CMK (cell line): ENCODE measurements around the gene BMPER.

Experiments used
- DNase-seq: peaks from one replicate; pipeline ENCODE4 v3.0.0-alpha.2; 2010; ENCODE audit warnings: low read depth

The BMPER gene

DNA sequence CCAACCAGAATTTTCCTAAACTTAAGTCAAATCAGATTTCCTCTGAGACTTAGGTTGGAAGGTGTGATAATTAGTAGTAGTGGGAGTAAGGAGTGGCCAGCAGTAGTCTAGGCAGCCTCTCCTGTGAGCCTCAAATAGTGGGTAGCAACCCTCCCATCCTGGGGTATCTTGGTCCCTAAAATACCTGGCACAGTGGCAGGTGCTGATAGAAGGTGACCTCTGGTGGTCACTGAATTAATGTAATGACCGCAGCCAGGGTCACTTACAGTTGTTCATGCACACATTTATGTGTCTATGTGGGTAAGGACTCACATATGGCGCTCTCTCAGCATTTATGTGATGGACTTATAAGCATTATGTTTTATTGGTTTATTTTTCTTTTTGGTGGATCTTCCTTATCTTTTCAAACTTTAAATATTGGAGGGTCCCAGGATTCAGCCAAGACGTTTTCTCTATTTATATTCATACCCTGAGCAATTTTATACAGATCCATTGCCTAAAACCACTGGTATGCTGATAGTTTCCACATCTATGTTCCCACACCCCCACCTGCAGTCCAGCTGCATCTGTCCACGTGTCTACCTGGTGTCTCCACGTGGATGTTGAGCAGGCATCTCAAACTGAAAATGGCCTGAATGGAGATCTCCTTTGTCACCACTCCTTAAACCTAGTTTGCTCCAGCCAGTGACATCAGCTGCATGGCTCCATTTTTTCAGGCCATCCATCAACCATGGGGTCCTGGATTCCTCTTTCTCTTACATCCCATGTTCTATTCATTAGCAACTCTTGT lies 18.3 kb downstream of the BMPER start:
- no peak for DNase-seq

DNA sequence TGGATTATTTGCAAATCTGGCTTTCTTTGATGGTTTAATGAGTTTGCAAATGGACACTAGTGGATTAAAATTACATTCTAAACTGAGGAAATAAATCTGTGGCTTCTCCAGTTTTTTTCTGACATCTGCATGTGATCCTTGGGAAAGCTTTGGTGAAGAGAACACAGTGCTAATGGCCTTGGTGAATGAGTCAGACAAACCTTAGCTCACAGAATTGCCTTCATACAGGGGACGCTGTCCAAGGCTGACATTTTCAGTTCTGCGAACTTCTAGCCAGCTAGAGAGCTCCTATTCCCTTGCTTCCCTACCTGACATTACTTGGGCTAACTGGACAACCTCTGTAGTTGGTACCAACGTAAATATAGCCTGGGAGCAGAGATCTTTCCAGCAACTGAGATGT lies 21.2 kb downstream of the BMPER start:
- DNase-seq: no peak

DNA sequence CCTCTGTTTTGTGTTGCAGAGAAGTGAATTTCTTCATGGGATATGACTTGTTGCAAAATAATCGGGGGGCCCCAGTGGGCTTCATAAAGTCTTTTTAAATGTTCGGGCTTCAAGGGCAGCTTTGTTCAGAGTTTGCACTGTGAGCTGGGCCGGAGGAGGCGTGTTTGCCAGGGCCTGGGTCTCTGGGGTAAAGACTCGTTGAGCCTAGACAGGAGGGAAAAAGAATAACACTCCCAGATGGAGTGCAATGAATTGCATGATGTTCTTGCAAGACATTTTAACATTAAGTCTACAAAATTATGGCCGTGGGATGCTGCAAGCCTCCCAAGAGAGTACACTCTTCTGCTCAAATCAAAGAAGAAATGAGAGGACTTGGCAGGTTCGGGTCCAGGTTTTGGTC lies 23.6 kb downstream of the BMPER start:
- no peak for DNase-seq

DNA sequence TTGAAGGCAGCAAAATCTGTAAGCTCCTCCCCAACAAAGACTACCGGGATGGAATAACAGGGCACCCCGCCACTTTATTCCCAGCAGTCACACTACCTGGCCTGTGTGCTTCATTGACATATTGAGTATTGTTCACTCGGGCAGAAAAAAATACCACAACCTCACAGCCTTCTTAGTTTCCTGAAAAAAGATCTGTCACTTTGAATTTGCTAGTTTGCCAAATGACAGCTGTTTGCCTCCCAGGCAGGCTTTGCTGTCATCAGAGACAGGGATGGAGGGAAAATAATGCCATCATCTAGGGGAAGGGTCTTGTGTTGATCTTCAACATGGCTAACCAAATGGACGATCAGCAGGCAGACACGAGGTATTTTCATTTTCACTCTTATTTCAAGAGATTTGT lies 26.9 kb downstream of the BMPER start:
- no peak for DNase-seq

DNA sequence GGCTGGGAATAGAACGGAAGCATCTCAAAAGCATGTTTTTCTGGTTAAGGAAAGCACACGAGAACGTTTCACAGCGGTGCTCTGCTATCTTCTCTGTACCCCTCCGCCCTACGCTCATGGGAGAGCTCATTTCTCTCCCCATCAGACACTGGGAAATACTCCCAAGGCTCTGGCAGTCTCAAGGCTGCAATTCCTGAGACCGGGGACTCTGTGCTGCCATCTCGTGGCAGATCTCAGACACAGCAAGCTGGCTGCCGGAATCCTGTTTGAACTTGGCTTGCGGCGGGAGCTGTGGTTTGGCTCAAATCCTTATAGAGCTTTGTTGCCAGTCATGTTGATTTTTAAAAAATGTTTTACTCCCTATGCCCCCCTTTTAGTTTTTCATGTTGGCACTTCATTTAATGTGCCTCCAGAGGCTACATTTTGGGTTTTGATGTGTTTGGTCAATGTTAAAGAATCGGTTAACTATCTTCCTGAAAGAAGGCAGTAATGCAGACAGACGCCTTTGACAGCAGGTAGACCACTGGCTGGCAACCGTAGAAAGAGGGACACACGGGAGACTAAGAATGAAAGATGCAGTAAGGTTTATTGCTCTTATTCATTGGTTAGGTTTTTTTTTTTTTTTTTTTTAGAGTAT lies 27.6 kb downstream of the BMPER start:
- DNase-seq: peak; percentile 45

DNA sequence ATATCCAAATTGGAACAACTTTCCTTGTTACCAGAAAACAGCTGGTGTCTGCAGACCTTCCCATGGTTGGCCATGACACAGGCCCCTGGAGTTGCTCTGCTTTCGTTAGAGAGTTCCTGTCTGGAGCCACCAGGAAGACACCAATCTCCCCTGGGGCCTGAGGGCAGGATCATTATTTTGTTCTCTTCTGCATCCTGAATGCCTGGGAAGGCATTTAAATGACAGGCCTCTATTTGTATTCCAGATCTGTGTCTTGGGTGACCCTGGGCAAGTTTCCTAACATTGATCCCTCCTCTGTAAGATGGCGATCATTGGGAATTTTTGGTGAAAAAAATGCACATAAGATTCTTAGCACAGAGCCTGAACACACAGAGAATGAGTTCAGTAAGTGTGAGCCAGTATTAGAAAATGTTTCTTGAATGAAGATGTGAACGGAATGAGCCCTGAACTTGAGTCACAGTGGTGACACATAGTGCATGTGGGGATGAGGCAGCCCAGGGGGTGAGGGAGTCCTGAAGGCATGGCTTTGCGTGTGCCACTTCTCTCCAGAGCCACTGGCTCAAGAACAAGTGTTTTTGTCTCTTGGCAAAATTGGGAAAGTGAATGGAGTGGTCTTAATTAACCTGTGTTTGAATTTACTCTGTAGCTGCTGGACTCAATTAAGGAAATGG lies 28.4 kb downstream of the BMPER start:
- DNase-seq: no peak

DNA sequence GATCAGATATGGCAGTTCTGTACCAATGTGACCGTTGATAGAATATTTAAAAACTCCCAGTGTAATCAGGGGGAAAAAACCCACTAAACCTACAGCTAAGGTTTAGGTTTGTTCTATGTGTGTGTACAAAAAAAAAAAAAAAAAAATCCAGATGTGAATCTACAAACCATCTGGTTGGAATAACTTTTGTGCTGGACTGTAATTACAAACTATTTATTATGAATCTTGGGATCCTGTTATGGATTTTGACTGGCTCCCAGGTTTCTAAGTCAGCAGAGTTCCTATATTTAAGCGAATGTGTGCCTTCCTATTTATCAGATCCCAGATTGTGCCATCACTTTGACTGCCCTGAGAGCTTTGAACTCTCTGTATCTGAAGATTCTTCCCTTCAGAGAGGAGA lies 29.1 kb downstream of the BMPER start:
- DNase-seq: no peak

DNA sequence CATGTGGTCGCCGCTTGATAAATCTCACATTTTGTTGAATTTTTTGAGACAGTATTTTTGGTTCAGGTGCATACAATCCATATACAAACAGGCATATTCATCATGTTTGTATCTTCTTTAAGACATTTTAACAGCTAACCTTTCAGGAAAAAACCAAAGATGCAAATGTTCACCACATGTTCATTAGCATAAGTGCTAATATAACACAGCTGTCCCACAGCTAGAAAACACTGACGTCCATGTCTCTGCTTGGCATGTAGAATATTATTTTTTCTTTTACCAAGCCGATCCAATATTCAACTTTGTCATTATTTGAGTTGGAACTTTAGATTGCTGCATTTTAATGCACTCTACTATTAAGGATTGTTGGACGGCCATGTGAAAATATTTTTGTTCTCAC lies 31.2 kb downstream of the BMPER start:
- no peak for DNase-seq

DNA sequence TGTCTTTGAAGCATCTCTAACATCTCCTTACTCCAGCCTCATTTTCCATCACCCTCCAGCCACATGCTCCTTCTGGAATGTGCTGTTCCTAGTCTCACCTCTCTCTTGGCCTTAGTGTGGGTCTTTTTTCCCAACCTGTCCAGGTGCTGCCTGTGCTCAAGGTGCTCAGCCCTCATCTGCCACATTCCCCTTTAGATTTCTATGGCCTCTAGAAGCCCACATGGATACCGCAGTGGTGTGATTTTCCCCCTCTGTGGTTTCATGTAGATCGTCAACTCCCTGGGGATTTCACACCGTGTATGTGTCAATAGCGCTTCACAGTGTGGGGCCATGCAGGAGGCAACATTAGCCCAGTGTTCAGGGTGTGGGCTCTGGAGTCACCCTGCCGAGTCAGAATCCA lies 32.5 kb downstream of the BMPER start:
- DNase-seq: no peak

DNA sequence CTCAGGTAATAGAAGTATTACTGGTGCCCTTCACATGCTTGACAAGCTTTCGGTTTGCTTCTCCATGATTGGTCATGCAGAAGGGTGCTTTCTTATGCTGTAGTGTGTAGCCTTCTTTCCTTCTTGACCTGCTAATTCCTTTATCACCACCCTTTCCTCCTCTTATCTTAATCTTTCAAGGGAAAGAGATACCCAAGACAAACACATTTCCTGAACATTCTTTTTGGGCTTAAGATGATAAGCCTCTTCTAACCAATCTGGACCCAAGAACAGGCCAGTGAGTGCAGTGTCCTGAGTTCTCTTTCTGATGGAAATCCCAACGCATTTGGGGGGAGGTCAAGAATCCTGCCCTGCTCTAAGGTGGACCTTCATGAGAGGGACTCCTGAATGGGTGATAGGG lies 33.8 kb downstream of the BMPER start:
- DNase-seq: no peak

DNA sequence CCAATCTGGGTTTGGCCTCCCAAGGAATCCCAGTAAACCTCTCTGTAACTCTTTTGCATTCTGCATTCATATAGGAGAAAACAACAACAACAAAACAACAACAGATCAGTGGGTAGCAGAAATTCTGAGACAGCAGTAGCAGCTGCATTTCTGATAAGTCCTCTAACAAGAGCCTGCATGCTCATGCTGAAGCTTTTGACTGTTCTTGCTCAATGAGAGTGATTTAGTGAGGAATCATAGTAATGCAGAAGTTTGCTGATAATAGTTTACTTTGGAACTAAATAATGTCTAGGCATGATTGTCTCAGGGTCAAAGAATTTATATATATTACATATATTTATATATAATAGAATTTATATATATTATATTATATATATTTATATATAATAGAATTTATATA lies 35.2 kb downstream of the BMPER start:
- no peak for DNase-seq

DNA sequence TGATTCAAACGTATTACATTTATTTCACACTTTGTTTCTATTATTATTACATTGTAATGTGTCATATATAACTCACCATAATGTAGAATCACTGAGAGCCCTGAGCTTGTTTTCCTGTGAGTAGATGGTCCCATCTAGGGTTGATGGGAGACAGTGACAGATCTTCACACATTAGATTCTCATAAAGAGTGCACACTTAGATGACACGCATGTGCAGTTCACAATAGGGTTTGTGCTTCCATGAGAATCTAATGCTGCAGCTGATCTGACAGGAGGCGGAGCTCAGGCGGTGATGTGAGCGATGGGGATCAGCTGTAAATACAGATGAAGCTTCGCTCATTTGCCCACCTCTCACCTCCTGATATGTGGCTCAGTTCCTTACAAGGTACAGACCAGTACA lies 36.1 kb downstream of the BMPER start:
- no peak for DNase-seq

DNA sequence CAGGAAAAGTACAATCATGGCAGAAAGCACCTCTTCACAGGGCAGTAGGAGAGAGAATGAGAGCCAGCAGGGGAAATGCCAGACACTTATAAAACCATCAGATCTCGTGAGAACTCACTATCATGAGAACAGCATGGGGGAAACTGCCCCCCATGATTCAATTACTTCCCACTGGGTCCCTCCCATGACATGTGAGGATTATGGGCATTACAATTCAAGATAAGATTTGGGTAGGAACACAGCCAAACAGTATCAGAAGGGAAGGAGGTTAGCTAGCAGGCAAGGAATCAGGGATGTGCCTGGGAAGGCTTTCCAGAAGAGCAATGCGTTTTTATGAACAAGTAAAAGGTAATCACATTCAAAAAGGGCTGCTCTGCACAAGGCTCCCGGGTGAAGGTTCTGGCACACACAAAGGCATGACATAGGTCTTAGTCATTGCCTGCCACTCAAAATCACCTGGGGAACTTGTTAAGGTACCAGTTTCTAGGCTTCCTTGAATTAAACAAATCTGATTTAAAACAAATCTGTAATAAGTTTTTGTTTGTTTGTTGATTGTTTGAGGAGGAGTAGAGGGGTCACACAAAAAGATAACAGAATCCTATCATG lies 40.9 kb downstream of the BMPER start:
- DNase-seq: no peak

DNA sequence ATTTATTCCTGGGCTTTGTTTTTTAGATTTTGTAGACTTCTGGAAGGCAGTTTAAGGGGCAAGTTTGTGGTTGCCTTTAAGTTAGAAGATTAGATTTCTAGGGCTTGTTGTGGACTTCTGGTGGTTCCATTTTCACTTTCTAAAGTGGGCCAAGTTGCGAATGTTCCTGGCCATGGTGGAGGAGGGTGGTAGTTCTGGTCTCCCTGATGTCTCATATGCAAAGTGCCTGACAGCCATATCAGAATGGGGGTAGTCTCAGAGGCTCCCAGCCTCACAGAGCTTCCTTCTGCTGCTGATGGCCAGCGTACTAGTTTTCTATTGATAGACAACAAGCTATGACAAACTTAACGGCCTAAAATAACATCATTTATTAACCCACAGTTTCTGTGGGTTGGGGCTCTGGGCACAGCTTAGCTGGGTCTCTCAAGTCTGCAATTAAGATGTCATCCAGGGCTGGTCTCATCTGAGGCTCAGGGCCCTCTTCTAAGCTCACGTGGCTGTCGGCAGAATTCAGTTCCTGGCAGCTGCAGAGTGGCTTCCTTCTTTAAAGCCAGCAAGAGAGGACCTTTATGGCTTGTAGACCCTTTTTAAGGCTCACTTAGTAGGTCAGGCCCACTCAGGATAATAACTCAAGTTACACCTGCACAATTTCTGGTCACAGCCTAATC lies 44.8 kb downstream of the BMPER start:
- no peak for DNase-seq

DNA sequence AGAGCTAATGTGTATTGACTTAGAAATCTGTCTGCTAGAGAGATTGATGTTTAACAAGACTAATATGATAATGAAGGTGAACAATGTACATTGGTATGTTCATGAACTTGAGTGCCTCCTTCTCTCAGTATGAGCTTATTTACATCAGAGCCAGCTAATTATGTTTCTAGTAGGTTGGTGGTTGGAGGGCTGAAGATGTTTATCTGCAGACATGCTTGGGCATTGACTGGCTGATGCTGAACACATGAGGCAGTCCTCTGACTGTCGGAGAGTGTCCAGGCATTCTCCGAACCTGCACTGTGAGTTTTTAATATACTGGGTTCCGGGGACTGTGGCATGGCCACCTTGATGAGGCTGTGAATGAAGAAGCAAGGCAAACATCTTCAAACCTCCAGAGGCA lies 47.5 kb downstream of the BMPER start:
- DNase-seq: no peak

DNA sequence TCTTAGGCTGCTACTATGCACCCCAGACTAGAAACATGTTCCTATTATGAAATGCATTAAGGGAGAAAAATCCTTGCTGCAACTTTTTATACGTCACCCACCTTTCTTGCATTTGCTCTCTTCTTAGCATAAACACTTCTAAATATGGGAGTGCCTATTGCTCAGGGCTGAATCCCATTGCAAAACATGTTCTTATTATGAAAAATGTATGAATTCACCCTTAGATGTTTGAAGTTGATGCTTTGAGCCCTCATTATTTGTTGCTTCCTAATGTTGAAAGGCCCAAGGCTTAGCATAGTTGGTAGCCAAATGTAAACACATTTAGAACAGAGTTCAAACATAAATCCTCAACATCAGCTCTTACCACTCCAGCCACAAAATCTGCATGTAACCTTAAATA lies 52.8 kb downstream of the BMPER start:
- no peak for DNase-seq

DNA sequence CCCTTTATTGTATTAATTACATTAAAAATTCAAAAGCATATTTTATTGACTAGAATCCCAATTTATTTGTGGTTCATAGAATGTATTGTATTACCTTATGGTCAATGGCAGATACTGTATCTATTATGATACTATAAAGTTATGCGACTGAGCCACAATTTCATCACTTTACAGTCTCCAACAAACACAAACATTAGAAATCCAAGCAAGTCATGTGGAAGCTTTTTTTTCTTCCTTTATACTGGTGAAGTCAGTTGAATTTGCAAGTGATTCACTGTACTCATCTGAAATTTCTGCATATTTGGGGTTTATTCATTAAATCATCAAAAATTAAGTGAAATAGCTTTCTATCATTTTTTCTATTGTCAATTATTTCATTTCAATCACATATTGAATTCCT lies 54.3 kb downstream of the BMPER start:
- no peak for DNase-seq

DNA sequence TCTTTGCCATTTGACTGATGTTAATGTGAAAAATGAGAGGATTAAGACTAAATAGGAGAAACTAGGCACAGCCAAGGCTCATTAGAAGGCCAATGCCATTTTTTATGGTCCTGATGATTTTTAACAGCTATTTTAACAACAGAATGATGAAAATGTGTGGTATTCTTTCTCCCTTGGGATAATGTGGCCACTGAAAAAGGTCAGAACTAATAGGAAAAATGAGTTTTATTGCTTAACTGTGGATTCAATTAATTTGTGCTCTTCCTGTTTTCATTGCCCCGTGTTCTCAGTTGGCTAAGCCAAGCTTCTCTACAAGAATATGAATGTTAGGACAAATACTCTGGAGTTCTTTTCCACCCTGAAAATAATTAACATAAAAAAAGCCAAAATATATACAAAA lies 56.6 kb downstream of the BMPER start:
- DNase-seq: no peak

DNA sequence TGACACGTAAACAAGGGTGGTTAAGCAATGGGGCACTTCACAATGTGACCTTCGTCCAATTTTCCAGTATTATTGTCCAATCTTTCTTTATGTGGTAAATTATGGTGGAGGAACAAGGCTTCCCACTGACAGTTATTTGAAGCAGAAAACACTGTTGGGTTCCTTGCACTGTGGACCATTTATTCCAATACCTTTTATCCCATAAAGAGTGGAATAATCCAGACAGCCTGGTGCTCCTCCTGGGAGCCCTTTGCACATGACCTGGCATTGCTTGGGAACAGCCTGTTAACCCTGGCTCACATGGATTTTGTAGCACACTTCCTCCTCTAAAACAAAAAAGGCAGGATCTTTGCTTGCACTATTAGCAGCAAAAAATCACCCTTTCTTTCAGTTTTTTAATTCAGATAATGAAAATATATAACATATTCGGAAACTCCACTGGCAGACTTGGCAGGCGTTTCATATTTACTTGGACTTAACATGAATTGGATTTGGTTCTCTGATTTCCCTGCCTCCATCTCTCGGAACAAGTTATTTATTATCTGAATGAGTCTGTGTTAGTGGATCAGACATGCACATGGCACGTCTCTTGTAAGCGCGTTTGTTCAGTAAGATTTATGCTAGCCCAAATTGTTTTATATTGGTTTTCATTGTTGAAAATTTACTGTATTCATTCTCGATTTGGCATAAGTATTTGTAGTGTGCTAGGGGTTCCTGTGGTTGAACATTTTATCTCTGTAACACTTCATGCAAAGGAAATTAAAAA lies 59.3 kb downstream of the BMPER start:
- DNase-seq: no peak

DNA sequence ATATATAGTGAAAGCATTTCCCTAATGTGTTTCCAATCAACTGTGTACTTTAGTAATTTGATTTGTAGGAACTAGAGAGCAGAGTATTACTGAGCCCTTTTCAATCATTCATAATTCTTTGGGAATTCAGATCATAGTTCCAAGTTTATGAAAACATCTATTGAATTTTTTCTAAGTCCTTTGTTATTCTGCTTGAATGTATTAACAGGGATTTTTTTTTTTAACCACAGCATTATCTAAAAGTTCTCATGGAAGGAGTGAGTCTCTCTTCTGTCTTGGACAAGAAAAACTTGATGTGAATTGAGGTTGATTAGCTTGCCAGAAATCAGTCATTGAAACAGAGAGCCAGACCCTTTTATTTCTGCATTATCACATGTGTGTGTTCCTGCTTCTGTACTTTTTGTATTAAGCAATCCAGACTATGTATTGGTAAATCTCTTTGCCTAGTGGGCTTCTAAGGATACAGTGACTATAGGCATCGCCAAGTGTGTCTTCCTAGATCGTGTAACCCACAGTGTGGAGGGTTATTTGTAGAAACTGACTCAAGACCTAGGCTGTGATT lies 59.9 kb downstream of the BMPER start:
- DNase-seq: no peak

DNA sequence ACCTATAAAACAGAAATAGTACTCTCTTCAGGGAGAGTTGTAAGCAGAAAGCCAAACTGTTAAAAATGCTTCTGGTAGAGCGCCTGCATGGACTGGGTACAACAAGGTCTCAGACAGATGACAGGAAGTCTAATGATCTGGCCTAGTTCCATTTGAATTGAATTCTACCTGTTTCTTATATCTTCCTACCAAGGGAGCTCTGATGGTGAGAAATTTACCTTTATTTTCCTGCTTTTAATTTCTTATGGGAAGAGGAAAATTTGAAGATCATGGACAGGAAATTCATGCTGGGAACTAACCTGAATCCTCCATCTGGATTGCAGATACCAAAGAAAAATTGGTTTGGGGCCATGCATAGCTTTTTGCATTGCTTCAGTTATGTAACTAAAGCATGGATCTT lies 63.3 kb downstream of the BMPER start:
- DNase-seq: no peak
